ENCODE measurements around the gene KCNT2.
"Not testable (repeated sequence)": the region's sequence is repeated elsewhere in the genome, so short reads cannot be mapped to it uniquely, and the experiment has no call there.

KCNT2 gene

GRCh38 chr1:196271212-196271947 lies 336.9 kb downstream of the KCNT2 start:
- Histone ChIP-seq H3K9me2 (replicated peaks; ENCODE audit: insufficient read depth, low read length) (no peaks in the 10 kb centered on the region), H3K4me2 (ENCODE audit: low read depth, low read length) (peak overlapping the region; percentile 65), H3K79me2 (ENCODE audit: low read length) (no peaks in the 10 kb centered on the region), H3K4me1 (ENCODE audit: low read length) (0 out of 2 replicates have a peak, but pooled peaks cover 3% of the 10 kb centered on the region), H3K36me3 (replicated peaks; ENCODE audit: insufficient read depth, low read length) (no peaks in the 10 kb centered on the region), H3K4me3 (ENCODE audit: low read length) (peak overlapping the region; percentile 38), H4K20me1 (ENCODE audit: insufficient read depth, low read length) (no peaks in the 10 kb centered on the region), H3F3A (ENCODE audit: insufficient read depth, low read length) (no peaks in the 10 kb centered on the region), H3K27ac (ENCODE audit: low read length) (peak overlapping the region; percentile 22; the same call in 1 of the 2 replicates), H2AFZ (ENCODE audit: low read length) (peak overlapping the region; percentile 69), H3K9me3 (replicated peaks; ENCODE audit: insufficient read depth, low read length) (no peaks in the 10 kb centered on the region), H3K27me3 (replicated peaks; ENCODE audit: insufficient read depth, low read length) (no peaks in the 10 kb centered on the region), H3K9ac (ENCODE audit: low read length) (peak overlapping the region; percentile 26; the same call in 1 of the 2 replicates)
- TF ChIP-seq CTCF (IDR thresholded peaks at IDR 0.05; ENCODE audit: low read length) = no peak
- TF ChIP-seq EZH2 (optimal IDR thresholded peaks at IDR 0.05; ENCODE audit: low read depth, low read length) = no peak
- no peak for TF ChIP-seq EZH2phosphoT487 (IDR thresholded peaks at IDR 0.05; ENCODE audit: low read length)
- peak; percentile 62 for DNase-seq

- not testable (repeated sequence) for H3K36me3 ChIP-seq (replicated peaks; ENCODE audit: insufficient read depth, low read length); H3K4me2 ChIP-seq (ENCODE audit: low read depth, low read length); H4K20me1 ChIP-seq (ENCODE audit: insufficient read depth, low read length); H3K9me2 ChIP-seq (replicated peaks; ENCODE audit: insufficient read depth, low read length); H3K4me1 ChIP-seq (ENCODE audit: low read length); DNase-seq; H2AFZ ChIP-seq (ENCODE audit: low read length); H3F3A ChIP-seq (ENCODE audit: insufficient read depth, low read length); H3K27ac ChIP-seq (ENCODE audit: low read length); H3K9me3 ChIP-seq (replicated peaks; ENCODE audit: insufficient read depth, low read length); H3K79me2 ChIP-seq (ENCODE audit: low read length); H3K27me3 ChIP-seq (replicated peaks; ENCODE audit: insufficient read depth, low read length); H3K9ac ChIP-seq (ENCODE audit: low read length); H3K4me3 ChIP-seq (ENCODE audit: low read length)
Observed at GRCh38 chr1:196263086-196263485, 345.2 kb downstream of the KCNT2 start.

- H3K79me2 ChIP-seq (ENCODE audit: low read length) = no peaks in the 10 kb centered on the region
- H3K9me3 ChIP-seq (replicated peaks; ENCODE audit: insufficient read depth, low read length) = no peaks in the 10 kb centered on the region
- no peak overlapping the region for H3K27ac ChIP-seq (ENCODE audit: low read length)
- H3F3A ChIP-seq (ENCODE audit: insufficient read depth, low read length) = no peaks in the 10 kb centered on the region
- no peak overlapping the region for H3K4me3 ChIP-seq (ENCODE audit: low read length)
- H3K4me2 ChIP-seq (ENCODE audit: low read depth, low read length) = no peak overlapping the region
- no peak overlapping the region for H3K9ac ChIP-seq (ENCODE audit: low read length)
- no peaks in the 10 kb centered on the region for H3K9me2 ChIP-seq (replicated peaks; ENCODE audit: insufficient read depth, low read length)
- H2AFZ ChIP-seq (ENCODE audit: low read length) = no peak overlapping the region
- DNase-seq = no peak
- no peaks in the 10 kb centered on the region for H4K20me1 ChIP-seq (ENCODE audit: insufficient read depth, low read length)
- TF ChIP-seq CTCF (IDR thresholded peaks at IDR 0.05; ENCODE audit: low read length) = no peak
- TF ChIP-seq EZH2 (optimal IDR thresholded peaks at IDR 0.05; ENCODE audit: low read depth, low read length) = no peak
- TF ChIP-seq EZH2phosphoT487 (IDR thresholded peaks at IDR 0.05; ENCODE audit: low read length) = no peak
- H3K27me3 ChIP-seq (replicated peaks; ENCODE audit: insufficient read depth, low read length) = no peaks in the 10 kb centered on the region
- H3K36me3 ChIP-seq (replicated peaks; ENCODE audit: insufficient read depth, low read length) = no peaks in the 10 kb centered on the region
- H3K4me1 ChIP-seq (ENCODE audit: low read length) = no peaks in the 10 kb centered on the region; the same call in 1 of the 2 replicates
Observed at GRCh38 chr1:196260270-196260669, 348.0 kb downstream of the KCNT2 start.

- Histone ChIP-seq H3K4me2 (ENCODE audit: low read depth, low read length) (no peak overlapping the region), H3K9ac (ENCODE audit: low read length) (no peak overlapping the region), H3K9me2 (replicated peaks; ENCODE audit: insufficient read depth, low read length) (no peaks in the 10 kb centered on the region), H4K20me1 (ENCODE audit: insufficient read depth, low read length) (no peaks in the 10 kb centered on the region), H3K4me3 (ENCODE audit: low read length) (no peak overlapping the region), H3K9me3 (replicated peaks; ENCODE audit: insufficient read depth, low read length) (no peaks in the 10 kb centered on the region), H3K27ac (ENCODE audit: low read length) (no peak overlapping the region), H3K4me1 (ENCODE audit: low read length) (no peaks in the 10 kb centered on the region; the same call in 1 of the 2 replicates), H2AFZ (ENCODE audit: low read length) (no peak overlapping the region), H3K79me2 (ENCODE audit: low read length) (no peaks in the 10 kb centered on the region), H3K27me3 (replicated peaks; ENCODE audit: insufficient read depth, low read length) (no peaks in the 10 kb centered on the region), H3K36me3 (replicated peaks; ENCODE audit: insufficient read depth, low read length) (no peaks in the 10 kb centered on the region), H3F3A (ENCODE audit: insufficient read depth, low read length) (no peaks in the 10 kb centered on the region)
- TF ChIP-seq CTCF (IDR thresholded peaks at IDR 0.05; ENCODE audit: low read length) (no peak), EZH2 (optimal IDR thresholded peaks at IDR 0.05; ENCODE audit: low read depth, low read length) (no peak), EZH2phosphoT487 (IDR thresholded peaks at IDR 0.05; ENCODE audit: low read length) (no peak)
- DNase-seq = no peak
Observed at GRCh38 chr1:196259316-196259715, 348.9 kb downstream of the KCNT2 start.
